ENCODE results near the gene MPEG1. TPM values are rescaled to one million over a fixed set of nuclear protein-coding genes. Genes with fewer than 3 reads are reported as not detected.

MPEG1 gene
- polyA plus RNA-seq, 3 donors: 8.5 to 9.3 (median 9.0) TPM

DNA sequence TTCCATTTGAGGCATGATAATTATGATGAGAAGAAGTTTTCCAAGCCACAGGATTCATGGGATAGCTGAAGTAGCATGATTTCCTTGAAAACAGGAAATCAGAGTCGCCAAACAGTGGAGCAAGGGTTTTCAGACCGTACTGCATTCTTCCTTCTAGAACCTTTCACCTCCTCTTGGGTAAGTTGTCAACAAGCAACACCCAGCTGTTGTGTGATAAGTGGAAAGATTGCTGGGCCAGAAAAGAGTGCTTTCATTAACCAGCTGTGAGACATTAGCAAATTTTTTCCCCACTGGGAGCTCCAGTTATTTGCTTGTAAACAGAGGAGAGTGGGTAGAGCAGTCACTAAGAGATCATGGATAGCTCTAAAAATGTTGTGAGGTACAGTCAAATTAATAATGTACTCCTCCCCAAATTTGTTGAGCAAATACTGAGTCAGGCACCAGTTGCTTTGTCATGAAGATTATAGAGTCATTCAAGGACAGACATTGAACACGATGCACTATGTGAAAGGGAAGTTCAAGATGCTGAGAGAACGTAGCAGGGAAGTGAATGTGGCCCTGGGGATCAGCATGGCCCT lies 11.7 kb upstream of the MPEG1 start:
- peak in 7 of 11 donors; percentile 43 to 70 (median 52) for DNase-seq (ENCODE audit: extremely low read depth in 1 of 11, low read depth in 9 of 11, low spot score in 4 of 11)

DNA sequence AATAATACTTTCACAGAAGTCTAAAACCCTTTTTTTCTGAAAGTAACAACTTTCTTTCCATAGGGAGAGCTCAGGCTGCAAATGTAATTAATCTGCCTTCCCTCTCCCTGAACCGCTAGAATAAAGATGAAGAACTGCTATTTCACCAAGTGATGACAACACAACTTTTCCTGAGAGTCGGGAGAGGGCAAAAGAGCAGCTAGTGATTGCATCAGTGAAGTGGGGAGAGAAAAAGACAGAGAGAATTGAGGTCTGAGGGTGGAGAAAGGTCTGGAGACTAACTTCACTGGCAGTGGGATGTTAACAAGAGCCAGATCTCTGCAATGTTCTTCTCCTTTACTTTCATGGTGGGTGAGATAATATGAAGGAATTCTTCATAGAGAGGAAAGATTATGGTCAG lies 10.9 kb upstream of the MPEG1 start:
- DNase-seq (ENCODE audit: extremely low read depth in 1 of 11, low read depth in 9 of 11, low spot score in 4 of 11): no peak

DNA sequence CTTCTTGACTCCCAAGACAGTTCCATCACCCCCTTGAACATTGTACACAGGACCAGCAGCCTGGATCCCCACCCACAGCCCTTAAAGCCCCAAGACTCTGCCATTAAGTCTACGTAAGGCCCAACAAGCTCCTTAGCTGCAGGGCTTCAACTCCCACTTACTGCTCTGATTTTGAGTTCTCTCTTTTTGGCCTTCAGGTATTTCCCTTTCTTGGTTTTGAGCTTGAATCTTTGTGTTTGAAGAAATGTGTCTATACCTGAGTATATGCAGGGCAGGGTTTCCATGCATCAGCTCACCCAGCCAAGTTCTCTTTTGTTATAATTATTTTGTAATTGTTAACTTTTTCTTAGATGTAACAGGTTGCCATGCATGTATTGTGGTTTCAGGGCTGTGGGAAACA lies 10.4 kb upstream of the MPEG1 start:
- DNase-seq (ENCODE audit: extremely low read depth in 1 of 11, low read depth in 9 of 11, low spot score in 4 of 11): no peak

DNA sequence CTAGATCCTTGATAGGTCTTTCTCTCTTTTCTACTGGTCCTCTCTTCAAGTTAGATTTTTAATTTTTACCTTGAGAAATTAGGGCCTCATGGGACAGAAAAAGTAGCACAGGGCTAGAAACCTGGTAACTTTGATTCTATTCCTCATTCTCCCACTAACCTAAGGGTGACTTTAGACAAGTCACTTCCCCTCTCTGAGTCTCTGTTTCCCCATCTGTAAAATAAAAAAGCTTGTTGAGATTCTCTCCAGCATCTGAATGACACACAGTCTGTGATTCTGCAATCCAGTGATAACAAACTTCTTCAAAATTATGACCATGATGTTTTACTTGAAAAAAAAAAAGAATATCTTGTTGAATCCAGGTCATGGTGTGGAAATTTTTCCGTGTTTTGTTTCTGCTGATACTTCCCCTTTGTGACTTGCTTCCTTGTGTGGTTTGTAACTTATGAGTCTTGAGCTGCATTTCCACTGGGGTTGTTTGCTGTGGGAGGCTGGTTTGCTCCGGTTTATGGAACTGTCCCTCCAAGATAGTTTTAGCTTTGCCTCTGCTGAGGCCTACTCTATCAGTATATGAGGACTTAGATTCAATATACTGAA lies 9.8 kb upstream of the MPEG1 start:
- no peak for DNase-seq (ENCODE audit: extremely low read depth in 1 of 11, low read depth in 9 of 11, low spot score in 4 of 11)

DNA sequence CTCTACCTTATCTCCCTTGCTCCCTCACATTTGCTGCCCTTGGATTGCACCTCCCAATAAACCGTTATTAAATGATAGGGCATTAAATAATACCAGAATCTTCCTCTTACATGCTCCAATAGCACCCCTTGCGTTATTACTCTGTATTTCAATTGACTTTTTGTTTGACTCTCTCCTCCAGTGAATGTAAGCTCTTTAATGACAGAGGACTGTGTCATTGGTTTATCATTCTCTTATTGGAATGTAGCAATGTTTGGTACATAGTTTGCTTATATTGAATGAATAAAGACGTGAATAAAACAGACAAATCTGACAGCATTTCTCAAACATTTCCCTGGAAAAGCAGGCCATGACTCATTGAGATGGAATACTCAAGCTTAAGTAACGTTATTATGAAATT lies 8.7 kb upstream of the MPEG1 start:
- no peak for DNase-seq (ENCODE audit: extremely low read depth in 1 of 11, low read depth in 9 of 11, low spot score in 4 of 11)

DNA sequence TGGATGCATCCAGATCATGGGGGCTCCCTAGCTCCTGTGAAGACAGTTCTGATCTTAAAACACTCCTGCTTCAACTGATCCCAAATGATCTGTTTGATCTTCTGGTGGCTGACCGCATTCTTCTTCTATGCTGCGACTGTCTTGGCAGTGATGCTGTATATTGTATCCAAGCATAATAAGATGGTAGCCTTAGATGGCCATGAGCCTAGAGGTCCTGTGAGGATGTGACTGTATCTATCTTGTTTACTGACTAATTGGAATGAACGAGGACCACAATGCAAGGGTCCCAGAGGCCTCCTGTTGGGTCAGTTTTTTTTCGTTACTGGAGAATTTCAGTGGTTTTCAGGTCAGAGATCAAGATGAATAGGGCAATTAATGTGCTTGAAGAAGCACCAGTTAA lies 7.1 kb upstream of the MPEG1 start:
- DNase-seq (ENCODE audit: extremely low read depth in 1 of 11, low read depth in 9 of 11, low spot score in 4 of 11): no peak

DNA sequence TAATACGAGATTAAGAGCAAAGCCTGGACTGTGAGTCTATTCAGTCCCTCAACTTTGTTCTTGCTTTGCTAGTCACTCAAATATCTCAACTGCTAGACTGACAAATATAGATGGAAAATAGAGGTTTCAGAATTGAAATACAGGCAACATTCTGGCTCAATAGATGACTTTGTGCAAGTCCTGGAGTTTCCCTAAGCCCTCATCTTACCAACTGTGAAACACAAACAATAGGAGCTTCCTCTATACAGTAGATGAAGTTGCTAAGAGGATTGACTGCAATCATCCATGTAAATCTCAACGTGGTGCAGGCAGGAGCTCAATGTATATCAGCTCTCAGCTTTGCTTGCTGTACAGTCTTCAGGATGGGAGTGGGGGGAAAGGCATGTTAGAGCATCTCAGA lies 6.2 kb upstream of the MPEG1 start:
- DNase-seq (ENCODE audit: extremely low read depth in 1 of 11, low read depth in 9 of 11, low spot score in 4 of 11): no peak

DNA sequence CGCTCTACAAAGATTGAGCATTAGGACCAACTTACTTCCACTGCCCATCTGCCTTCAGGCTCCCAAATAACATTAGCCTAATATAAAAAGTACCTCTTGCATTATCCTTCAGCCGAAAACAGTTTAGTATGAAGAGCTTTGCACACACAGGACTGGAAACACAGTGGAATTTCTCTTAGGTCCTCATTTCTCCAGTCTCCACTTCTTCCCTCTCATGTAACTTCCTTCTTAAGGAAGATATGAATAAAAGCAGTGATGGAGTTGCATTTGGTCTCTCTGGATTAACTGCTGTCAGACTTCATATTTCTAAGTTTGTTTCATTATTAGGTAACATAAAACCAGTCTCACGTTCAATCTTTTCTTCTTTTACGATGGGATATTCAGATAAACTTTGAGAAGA lies 5.6 kb upstream of the MPEG1 start:
- DNase-seq (ENCODE audit: extremely low read depth in 1 of 11, low read depth in 9 of 11, low spot score in 4 of 11): no peak

DNA sequence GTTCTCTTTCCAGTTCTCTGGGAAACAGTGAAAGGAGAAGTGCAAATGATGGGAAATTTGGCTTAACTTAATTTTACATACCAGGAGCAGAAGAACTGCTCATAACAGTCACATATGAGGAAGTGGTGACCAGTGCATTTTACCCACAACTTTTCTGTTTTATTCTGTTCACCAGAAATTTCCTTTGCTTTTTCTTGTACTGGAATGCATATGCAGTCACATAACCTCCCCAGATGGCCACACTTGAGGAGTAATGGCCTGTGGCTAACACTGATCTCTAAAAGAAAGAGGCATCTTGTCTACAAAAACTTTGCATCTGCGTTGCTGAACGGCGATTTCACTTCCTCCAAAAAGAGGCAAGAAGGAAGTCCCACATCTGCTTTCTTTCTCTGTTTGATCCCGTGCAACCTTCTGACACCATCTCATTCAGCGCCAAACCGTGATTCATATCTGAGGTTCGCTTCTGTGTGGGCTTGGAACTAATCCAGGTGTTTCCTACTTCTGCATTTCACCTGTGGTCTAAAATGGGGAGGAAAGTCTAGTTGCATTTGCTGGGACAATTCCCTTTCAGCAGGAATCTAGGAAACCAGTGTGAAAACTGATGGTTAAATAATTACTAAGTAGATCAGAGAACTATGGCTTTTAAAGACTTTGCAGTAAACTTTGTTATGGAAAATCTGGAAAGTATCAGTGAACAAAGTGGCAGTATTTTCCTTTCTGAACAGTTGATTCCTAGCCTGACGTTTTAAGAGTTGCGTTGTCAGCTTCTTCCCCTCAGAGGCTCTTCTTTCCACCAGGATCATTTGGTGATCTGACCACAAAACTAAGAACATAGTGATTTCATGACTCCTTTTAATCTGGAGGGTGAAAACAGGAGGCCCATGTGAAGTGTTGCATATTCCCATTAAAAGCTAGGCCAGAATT lies 4.2 kb upstream of the MPEG1 start:
- DNase-seq (ENCODE audit: extremely low read depth in 1 of 11, low read depth in 9 of 11, low spot score in 4 of 11): peak in 5 of 11 donors; percentile 22 to 45 (median 30)

DNA sequence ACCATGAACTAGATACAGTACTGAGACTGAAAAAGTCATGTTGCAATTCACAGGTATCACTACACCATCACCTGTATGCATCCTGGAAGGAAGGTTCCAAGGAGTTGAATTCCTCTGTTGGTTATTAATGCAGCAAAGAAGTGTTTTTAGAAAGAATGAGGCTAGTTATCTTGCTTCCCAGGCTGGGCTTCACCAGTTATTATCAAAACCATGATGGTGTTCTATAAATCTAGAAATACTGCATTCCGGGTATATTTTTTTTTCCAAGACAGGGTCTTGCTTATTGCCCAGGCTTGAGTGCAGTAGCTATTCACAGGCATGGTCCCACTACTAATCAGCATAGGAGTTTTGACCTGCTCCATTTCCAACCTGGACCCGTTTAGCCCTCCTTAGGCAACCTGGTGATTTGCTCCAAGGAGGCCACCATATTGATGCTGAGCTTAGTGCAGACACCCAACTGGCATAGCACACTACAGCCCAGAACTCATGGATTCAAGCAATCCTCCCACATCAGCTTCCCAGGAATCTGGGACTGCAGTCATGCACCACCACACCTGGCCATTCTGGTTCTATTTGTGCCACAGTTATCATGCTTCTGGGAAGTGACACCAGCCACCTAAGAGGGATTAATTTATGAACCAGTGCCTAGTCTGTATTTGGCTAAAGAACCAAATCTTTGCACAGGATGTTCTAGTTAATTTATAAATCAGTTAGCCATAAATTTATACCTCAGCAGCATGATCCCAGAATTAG lies 1.6 kb upstream of the MPEG1 start:
- no peak for DNase-seq (ENCODE audit: extremely low read depth in 1 of 11, low read depth in 9 of 11, low spot score in 4 of 11)

DNA sequence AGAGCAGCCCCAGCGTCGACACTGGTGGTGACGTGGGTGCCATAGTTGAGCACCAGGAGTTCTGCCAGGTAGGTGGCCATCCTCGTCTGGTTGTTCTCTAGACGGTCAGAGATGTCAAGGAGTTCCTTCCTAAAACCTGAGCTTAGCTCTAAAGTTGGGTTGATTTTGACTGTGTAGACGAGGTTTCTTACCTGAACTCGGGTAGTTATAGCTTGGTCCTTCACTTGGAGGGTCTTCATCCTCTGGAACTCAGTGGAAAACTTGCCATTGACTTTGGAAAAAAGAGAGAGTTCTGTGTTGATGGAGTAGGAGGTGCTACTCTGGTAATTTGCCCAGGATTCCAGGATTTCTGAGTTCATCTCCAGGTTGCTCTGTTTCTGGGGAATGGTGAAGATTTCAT lies 505 bp downstream of the MPEG1 start:
- DNase-seq (ENCODE audit: extremely low read depth in 1 of 11, low read depth in 9 of 11, low spot score in 4 of 11): no peak

DNA sequence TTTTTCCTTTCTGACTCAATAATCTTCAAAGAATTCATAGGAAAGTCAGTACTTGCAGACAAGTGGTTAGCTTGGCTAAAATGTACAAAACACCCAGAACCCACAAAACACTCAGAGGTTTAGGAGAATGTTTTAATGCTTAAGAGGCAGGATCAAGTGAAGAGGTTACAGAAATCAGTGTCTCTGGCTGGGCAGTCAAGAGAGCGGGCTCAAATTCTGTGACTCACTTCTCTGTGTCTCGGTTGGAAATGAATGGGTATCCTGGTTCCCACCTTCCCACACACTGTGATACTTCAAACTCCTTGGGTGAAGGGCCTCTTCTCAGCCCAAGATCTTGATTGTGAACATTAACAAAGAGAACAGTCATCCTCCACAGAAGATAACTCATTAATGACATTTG lies 3.8 kb downstream of the MPEG1 start:
- DNase-seq (ENCODE audit: extremely low read depth in 1 of 11, low read depth in 9 of 11, low spot score in 4 of 11): no peak

DNA sequence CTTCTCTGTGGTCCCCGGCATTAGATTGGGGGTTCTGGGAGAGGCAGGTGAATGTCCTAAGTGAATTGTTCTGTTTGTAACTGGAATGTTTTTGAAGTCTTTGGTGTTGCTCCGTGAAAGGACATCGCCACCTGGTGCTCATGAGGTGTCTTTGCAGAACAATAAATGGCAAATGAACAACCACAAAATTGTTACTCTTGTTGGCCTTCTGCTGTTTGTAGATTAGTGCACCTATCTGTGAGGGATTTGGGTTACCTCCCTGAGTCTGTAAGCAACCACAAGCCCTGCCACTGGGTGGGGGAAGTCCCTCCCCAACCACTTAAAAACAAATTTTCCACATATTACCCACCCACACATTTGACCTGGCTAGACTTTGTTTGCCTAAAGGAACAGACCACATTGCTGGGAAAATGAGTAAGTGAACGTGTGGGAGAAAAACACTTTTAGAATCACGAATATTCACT lies 4.7 kb downstream of the MPEG1 start:
- DNase-seq (ENCODE audit: extremely low read depth in 1 of 11, low read depth in 9 of 11, low spot score in 4 of 11): peak in 3 of 11 donors; percentile 34 to 44 (median 42)

DNA sequence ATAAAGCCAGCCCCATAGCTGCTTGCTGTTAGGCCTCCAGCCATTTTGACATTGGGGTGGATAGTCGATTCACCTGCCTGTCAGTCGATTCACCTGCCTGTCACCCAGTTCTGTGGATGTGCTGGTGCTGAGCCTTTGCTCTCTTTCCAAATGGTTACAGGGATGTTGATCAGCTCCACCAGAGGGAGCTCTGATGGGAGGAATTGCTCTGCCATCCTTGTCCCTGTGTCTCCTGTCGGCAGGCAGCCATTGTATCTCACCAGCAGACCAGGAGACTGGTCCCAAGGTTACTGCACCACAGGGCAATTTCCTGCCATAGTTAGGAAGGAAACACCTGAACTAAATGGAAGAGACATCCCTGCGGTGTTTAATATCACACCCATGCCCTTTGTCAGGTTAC lies 6.1 kb downstream of the MPEG1 start:
- DNase-seq (ENCODE audit: extremely low read depth in 1 of 11, low read depth in 9 of 11, low spot score in 4 of 11): no peak

DNA sequence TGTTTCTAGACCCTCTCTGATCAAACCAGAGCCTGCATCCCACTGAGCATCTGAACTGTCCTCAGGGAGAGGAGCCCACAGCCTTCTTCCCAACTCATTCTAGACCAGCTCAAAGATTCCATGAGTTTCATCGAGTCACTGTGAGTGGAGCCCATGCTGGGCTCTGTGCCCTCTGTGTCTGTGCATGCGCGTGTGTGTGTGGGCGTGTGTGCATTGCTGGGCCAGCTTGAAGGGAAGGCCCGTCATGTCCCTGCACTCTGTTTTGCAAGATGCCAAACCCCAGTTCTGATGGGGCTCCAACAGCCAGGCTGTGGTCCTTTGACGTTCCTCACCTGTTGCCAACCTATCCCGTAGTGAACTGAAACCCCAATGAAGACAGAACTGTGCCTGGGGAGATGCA lies 7.1 kb downstream of the MPEG1 start:
- DNase-seq (ENCODE audit: extremely low read depth in 1 of 11, low read depth in 9 of 11, low spot score in 4 of 11): no peak

DNA sequence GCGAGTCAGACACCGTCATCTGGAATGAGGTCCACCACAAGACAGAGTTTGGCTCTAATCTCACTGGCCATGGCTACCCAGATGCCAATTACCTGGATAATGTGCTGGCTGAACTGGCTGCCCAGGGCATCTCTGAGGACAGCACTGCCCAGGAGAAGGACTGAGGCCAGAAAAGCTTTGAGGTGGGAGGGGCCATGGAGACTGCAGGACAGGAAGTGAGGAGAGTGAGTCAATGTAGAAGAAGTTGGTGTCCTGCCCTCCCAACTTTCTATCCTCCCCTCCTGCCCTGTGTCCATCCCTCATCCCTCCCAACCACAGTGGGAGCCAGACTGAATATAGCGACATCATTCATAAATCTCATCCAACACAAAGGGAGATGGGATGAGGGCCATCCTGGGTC lies 8.0 kb downstream of the MPEG1 start:
- DNase-seq (ENCODE audit: extremely low read depth in 1 of 11, low read depth in 9 of 11, low spot score in 4 of 11): no peak

DNA sequence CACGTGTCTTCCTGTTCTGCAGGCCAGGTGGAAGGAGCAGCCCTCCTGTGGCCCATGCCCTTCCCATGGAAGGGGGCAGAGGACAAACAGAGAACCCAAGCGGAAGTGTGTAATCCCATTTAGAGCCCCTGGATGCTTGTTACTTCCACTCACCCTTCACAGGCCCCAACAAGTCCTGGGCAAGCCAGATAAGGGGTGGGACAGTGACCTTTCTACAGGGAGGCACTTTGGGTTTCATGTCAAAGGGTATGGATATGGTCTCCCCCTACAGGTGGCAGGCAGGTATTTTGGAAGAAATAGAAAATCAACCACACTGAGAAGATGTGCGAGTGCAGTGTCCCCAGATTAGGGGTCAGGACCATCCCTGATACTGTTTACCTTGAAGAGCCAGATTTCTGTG lies 11.4 kb downstream of the MPEG1 start:
- DNase-seq (ENCODE audit: extremely low read depth in 1 of 11, low read depth in 9 of 11, low spot score in 4 of 11): no peak

DNA sequence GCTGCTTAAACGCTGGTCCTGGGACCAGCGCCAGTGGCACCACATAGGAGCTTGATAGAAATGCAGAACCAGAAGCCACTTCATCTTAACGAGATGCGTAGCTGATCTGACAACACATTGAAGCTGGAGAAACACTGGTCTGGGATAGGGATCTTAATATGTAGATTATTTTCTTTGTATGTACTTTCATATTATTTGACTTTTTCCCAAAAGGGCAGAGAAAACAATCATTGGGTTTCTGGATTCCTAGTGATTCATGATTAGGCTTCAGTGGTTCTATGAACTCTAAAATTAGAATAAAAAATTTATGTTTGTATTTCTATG lies 12.3 kb downstream of the MPEG1 start:
- no peak for DNase-seq (ENCODE audit: extremely low read depth in 1 of 11, low read depth in 9 of 11, low spot score in 4 of 11)

DNA sequence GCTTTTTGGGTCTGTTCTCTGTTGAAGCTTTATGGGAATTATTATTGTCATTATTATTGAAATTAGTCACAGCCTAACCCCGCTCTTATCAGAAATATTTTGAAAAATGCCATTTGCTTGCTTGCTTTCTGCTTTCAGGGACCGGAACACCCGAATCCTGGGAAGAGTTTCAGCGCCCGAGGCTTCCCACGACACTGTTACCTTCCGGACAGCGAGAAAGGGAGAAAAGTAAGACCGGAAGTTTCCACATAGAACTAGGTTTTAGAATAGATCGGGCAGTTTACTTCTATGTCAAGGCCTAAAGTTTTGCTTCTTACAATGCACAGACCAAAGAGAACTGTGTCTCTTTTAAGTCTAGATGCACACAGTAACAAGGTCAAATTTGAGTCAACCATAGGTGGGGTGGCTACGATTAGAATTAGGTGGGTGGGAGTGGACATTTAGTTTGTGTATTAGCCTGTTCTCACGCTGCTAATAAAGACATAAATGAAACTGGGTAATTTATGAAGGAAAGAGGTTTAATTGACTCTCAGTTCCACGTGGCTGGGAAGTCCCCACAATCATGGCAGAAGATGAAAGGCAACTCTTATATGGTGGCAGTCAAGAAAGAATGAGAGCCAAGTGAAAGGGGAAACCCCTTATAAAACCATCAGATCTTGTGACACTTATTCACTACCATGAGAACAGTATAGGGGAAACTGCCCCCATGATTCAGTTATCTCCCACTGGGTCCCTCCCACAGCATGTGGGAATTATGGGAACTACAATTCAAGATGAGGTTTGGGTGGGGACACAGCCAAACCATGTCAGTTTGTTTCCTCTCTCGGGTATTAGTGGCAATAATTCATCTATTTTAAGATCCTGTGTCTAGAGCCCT lies 12.9 kb downstream of the MPEG1 start:
- peak in 1 of 11 donors; percentile 20 for DNase-seq (ENCODE audit: extremely low read depth in 1 of 11, low read depth in 9 of 11, low spot score in 4 of 11)

Measured in renal cortex interstitium (tissue), 11 donors.